ENCODE data around the gene AMN.

Gene AMN

GRCh38 chr14:102971836-102972606, 49.6 kb downstream of the AMN start:
- TF ChIP-seq REST (IDR thresholded peaks at IDR 0.05; ENCODE audit: insufficient read depth in 1 of 2, low read depth in 2 of 2, low read length in 2 of 2) (no peak), SIN3A (IDR thresholded peaks at IDR 0.05; ENCODE audit: borderline replicate concordance, insufficient read depth, low read length) (no peak), POLR2AphosphoS5 (IDR thresholded peaks at IDR 0.05; ENCODE audit: low read depth, low read length) (no peak), TAF1 (IDR thresholded peaks at IDR 0.05; ENCODE audit: borderline replicate concordance, insufficient read depth, low read length) (no peak)

- TF ChIP-seq SIN3A (IDR thresholded peaks at IDR 0.05; ENCODE audit: borderline replicate concordance, insufficient read depth, low read length), result no peak
- no peak for TF ChIP-seq POLR2AphosphoS5 (IDR thresholded peaks at IDR 0.05; ENCODE audit: low read depth, low read length)
- TF ChIP-seq REST (IDR thresholded peaks at IDR 0.05; ENCODE audit: insufficient read depth in 1 of 2, low read depth in 2 of 2, low read length in 2 of 2), result no peak
- no peak for TF ChIP-seq TAF1 (IDR thresholded peaks at IDR 0.05; ENCODE audit: borderline replicate concordance, insufficient read depth, low read length)
- no peak for TF ChIP-seq FOXP2 (optimal IDR thresholded peaks at IDR 0.05; ENCODE audit: borderline replicate concordance, extremely low read depth, extremely low read length, insufficient read depth)
These were observed 51.3 kb downstream of the AMN start for GRCh38 chr14:102973706-102974285.

- TF ChIP-seq POLR2AphosphoS5 (IDR thresholded peaks at IDR 0.05; ENCODE audit: low read depth, low read length) (no peak), SIN3A (IDR thresholded peaks at IDR 0.05; ENCODE audit: borderline replicate concordance, insufficient read depth, low read length) (no peak), FOXP2 (optimal IDR thresholded peaks at IDR 0.05; ENCODE audit: borderline replicate concordance, extremely low read depth, extremely low read length, insufficient read depth) (no peak), TAF1 (IDR thresholded peaks at IDR 0.05; ENCODE audit: borderline replicate concordance, insufficient read depth, low read length) (no peak), REST (IDR thresholded peaks at IDR 0.05; ENCODE audit: insufficient read depth in 1 of 2, low read depth in 2 of 2, low read length in 2 of 2) (no peak)
These were observed 53.2 kb downstream of the AMN start for GRCh38 chr14:102975662-102976061.

- TF ChIP-seq FOXP2 (optimal IDR thresholded peaks at IDR 0.05; ENCODE audit: borderline replicate concordance, extremely low read depth, extremely low read length, insufficient read depth) (no peak), POLR2AphosphoS5 (IDR thresholded peaks at IDR 0.05; ENCODE audit: low read depth, low read length) (no peak), SIN3A (IDR thresholded peaks at IDR 0.05; ENCODE audit: borderline replicate concordance, insufficient read depth, low read length) (no peak), REST (IDR thresholded peaks at IDR 0.05; ENCODE audit: insufficient read depth in 1 of 2, low read depth in 2 of 2, low read length in 2 of 2) (no peak), TAF1 (IDR thresholded peaks at IDR 0.05; ENCODE audit: borderline replicate concordance, insufficient read depth, low read length) (no peak)
These were observed 55.0 kb downstream of the AMN start for GRCh38 chr14:102977475-102977874.

All from PFSK-1 (cell line).